GM12891 (cell line): Measurements from ENCODE around the gene TEPSIN.

Source experiments
- DNase-seq: peaks from one replicate; pipeline ENCODE4 v3.0.0; 2011; ENCODE audit warnings: low spot score; ENCODE audit not compliant: insufficient read length
- FAIRE-seq: peaks from 2 replicates; lab custom pipeline; 2011; peaks lifted over from hg19 to GRCh38; lab: Jason Lieb, UNC
- PAX5 ChIP-seq: IDR thresholded peaks from 2 replicates; pipeline ENCODE4 v1.6.1; 2011; ENCODE audit warnings: low read length, moderate library complexity, mild to moderate bottlenecking; ENCODE audit not compliant: insufficient read depth, severe bottlenecking
- POLR2A ChIP-seq: IDR thresholded peaks from 2 replicates; pipeline ENCODE4 v1.6.1; 2011; ENCODE audit warnings: low read depth, low read length, control low read depth
- POLR2AphosphoS5 ChIP-seq: IDR thresholded peaks from 2 replicates; pipeline ENCODE4 v1.6.1; 2011; ENCODE audit warnings: low read depth, low read length, control low read depth
- POU2F2 ChIP-seq: IDR thresholded peaks from 2 replicates; pipeline ENCODE4 v1.6.1; 2011; ENCODE audit warnings: low read depth, mild to moderate bottlenecking, control low read depth, low read length, moderate library complexity
- SPI1 ChIP-seq: IDR thresholded peaks from 2 replicates; pipeline ENCODE4 v1.6.1; 2011; ENCODE audit warnings: low read depth, low read length, control low read depth
- TAF1 ChIP-seq: IDR thresholded peaks from 2 replicates; pipeline ENCODE4 v1.6.1; 2011; ENCODE audit warnings: low read depth, low read length, control low read depth

The TEPSIN gene

GRCh38 chr17:81260171-81260570 is 21.3 kb upstream of the TEPSIN start:
- TF ChIP-seq POLR2AphosphoS5 = no peak
- no peak for FAIRE-seq
- DNase-seq = no peak

DNA sequence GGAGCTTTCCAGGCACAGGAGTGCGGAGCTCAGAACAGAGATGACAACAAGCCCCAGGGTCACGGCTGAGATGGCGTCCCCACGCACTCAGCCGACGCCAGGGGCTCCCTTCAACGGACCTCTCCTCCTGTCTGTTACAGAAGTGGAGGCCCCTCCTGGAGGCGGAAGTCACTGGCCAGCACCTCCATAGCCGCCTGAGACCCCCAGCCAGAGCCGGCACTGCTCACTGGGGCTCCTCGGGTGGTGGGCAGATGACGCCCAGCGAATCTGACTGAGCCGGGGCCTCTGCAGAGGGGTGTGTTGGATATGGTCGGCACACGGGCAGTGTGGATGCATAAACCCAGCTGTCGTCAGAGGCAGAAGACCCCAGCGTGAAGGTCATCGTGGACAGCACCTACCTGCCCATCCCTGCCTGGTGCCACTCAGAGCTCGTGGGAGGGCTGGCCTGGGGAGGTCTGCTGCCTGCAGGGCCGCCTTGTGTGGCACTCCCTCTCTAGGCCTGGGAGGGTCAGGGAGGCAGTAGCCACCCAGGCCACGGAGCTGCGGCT is 20.3 kb upstream of the TEPSIN start:
- no peak for DNase-seq
- TF ChIP-seq TAF1 (no peak), SPI1 (no peak), POLR2A (no peak), POLR2AphosphoS5 (no peak), PAX5 (no peak), POU2F2 (no peak)
- FAIRE-seq = no peak

GRCh38 chr17:81258292-81258691 is 19.4 kb upstream of the TEPSIN start:
- FAIRE-seq = no peak
- TF ChIP-seq POLR2A = no peak
- TF ChIP-seq TAF1 = no peak
- no peak for TF ChIP-seq POLR2AphosphoS5
- TF ChIP-seq PAX5 = no peak
- no peak for DNase-seq

- FAIRE-seq (no peak), DNase-seq (no peak)
- TF ChIP-seq TAF1 (no peak), SPI1 (no peak), PAX5 (no peak), POU2F2 (no peak), POLR2AphosphoS5 (no peak), POLR2A (no peak)
Observed at GRCh38 chr17:81257533-81257932, 18.7 kb upstream of the TEPSIN start.

DNA sequence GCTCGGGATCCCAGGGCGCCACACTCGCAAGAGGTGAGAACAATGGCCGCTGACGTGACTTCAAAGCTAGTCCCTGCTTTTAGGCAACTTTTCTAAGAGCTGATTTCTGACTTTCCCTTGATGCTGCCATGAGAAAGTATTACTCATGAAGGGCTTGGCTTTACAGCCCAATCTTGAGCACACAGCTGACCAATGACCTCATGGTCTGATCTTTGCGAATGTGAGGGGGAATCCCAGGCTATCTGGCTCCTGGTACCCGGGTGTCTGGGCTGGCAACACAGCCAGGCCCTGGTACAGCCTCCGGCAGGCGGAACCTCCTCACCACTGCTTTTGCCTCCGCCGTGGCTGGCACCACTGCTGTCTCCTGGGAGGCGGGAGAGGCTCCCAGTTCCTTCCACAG is 17.8 kb upstream of the TEPSIN start:
- no peak for FAIRE-seq
- no peak for TF ChIP-seq TAF1
- TF ChIP-seq POU2F2 = no peak
- TF ChIP-seq PAX5 = no peak
- TF ChIP-seq POLR2AphosphoS5 = no peak
- TF ChIP-seq POLR2A = no peak
- TF ChIP-seq SPI1 = no peak
- DNase-seq = no peak

DNA sequence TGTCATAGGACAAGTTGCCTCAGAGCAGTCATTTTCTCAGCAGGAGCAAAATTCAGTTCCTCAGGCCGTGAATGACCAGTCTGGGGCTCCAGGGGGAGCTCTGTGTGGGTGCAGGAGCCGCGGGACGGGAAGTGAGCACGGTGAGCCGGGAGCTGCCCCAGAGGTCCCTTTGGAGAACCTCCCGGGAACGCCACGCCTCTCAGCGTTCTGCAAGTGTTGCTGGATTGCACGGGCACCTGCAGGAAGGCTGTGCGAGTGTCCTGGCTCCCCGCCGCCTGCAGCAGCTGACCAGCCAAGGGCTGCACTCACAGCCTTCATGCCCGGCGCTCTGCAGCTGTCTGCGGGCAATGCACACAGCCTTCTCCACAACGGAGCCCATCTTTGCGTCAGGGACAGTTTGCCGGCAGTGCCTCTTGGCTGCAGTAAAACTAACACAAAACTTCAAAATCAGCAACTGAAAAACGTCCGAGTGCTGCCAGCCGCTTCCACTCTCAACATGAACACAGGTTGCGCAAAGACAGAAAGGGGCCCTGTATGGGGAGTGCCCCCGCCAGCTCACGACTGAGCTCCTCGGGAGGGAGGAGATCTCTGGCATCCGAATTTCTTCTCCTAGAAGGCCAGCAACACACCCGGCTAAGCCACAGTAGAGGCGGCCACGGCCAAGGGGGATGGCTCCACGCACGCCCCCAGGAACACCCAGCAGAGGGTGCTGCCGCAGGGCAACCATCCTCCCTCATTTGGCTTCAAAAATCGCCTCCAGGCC is 16.3 kb upstream of the TEPSIN start:
- no peak for FAIRE-seq
- DNase-seq = no peak
- TF ChIP-seq PAX5 (no peak), POLR2AphosphoS5 (no peak), SPI1 (no peak), POLR2A (no peak), TAF1 (no peak), POU2F2 (no peak)

DNA sequence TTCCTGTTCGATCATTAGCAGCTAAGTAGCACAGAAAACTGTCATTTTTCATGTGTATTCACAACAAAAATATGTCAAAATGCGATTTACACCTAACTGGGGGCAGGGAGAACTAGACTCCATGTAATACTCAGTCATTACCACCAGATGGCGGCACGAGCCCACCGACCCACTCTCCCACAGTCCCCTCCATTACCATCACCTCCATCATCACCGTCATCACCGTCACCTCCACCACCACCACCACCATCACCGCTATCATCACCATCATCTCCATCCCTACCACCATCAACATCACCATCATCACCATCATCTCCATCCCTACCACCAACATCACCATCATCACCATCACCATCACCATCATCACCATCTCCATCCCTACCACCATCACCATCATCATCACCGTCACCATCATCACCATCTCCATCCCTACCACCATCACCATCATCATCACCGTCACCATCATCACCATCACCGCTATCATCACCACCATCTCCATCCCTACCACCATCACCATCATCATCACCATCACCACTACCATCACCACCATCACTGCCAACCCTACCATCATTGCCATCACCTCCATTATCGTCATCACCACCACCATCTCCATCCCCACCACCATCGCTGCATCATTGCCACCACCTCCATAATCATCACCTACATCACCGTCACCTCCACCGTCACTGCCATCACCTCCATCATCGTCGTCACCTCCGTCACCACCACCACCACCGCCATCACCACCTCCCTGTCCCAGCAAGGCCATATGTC is 14.7 kb upstream of the TEPSIN start:
- DNase-seq = peak; percentile 61
- FAIRE-seq = peak; percentile 95

DNA sequence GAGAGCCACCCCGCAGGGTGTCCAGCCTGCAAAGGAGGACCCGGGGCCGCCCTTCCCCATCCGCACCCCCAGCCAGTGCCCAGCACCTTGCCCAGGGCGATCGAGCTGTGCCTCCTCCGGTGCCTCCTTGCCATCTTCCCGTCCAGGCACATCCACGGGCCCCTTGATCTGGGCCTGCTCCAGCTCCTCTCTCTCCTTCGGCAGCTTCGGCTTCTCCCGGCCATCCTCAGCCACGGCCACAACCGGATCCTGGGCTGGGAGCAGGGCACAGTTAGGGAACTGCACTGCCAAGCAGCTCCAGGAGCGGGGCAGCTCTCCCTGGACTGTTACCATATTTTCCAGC is 14.1 kb upstream of the TEPSIN start:
- TF ChIP-seq POU2F2 (no peak), SPI1 (no peak), POLR2AphosphoS5 (no peak), PAX5 (no peak), TAF1 (no peak), POLR2A (no peak)
- DNase-seq (no peak), FAIRE-seq (no peak)

More for the DNA sequence above, 14.7 kb upstream of the TEPSIN start:
- no peak for TF ChIP-seq POU2F2
- no peak for TF ChIP-seq POLR2A
- no peak for TF ChIP-seq PAX5
- no peak for TF ChIP-seq POLR2AphosphoS5
- TF ChIP-seq TAF1 = no peak
- TF ChIP-seq SPI1 = no peak

DNA sequence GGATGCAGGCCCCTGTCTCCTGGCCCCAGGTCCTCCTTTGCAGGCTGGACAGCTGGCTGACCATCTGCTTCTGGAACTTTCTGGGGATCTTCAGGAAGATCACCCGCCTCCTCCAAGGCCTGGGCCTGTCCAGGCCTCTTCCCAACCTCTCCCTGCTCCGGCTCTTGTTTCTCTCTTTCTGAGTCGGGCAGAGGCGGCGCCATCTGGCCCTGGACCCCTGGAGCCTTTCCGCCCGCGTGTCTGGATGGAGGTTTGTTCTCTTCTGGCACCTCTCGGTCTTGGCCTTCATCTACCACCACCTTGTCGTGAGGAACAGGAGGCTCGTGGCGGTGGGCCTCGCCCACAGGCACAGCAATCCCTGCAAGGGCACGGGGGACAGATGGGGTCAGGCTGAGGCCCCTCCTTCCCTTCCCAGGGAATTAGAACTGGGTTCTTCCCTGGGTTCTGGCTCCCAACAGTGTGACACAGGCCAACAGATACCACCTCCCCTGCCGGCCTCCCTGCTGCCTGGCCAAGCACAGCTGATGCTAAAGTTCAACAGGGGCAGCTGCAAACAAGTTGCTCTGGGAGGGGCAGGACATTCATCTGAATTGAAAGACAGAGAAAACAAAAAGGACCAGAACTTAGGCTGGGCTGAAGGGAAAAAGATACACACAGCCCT is 13.6 kb upstream of the TEPSIN start:
- TF ChIP-seq POU2F2 (no peak), TAF1 (no peak), SPI1 (no peak), PAX5 (no peak), POLR2A (no peak), POLR2AphosphoS5 (no peak)
- no peak for FAIRE-seq
- no peak for DNase-seq
